ENCODE measurements around the gene PTCH1.
A peak's percentile ranks its signal among the peaks of the same experiment; 100 is the strongest.

PTCH1 gene

DNA sequence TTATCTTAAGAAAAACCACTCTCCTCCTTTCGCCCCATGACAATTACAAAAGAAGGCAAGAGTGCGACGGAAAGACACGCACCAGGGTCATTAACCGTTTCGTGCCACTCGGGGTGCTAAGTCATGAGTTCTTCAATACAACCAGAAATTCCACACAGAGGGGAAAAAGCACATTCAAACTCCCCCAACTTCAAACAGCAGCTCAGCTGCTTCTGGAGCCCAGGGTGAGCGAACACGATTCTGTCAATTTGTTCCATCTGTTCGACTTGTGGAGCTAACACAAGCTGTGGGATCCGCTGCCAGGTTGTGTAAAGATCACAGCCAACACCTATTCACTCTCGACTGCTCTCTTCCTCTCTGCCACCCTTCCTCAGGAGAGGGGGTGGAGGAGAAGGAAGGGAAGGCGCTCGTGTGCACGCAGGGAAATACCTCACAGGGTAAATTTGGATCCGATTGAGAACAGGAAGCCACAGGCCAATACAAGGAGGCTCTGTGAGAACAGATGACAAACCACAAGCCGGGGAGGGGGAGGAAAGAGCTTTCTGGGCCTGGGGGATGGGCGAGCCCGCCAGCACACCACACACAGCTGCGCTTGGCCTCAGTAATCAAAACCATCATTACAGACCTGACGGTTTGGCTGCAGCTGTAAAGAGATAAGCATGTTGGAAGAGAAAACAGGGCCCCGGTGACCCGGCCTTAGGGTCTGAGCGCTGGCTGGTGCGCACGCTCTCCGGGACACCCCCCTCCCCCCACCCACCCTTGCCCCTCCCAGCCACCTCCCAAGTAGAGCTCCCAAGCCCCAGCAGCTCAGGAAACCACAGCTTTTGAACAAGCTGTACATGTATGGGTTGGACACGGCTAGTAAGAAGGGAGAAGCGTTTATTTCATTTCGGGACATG, 54.3 kb downstream of the PTCH1 start:
- DNase-seq: peak; percentile 23 to 74

DNA sequence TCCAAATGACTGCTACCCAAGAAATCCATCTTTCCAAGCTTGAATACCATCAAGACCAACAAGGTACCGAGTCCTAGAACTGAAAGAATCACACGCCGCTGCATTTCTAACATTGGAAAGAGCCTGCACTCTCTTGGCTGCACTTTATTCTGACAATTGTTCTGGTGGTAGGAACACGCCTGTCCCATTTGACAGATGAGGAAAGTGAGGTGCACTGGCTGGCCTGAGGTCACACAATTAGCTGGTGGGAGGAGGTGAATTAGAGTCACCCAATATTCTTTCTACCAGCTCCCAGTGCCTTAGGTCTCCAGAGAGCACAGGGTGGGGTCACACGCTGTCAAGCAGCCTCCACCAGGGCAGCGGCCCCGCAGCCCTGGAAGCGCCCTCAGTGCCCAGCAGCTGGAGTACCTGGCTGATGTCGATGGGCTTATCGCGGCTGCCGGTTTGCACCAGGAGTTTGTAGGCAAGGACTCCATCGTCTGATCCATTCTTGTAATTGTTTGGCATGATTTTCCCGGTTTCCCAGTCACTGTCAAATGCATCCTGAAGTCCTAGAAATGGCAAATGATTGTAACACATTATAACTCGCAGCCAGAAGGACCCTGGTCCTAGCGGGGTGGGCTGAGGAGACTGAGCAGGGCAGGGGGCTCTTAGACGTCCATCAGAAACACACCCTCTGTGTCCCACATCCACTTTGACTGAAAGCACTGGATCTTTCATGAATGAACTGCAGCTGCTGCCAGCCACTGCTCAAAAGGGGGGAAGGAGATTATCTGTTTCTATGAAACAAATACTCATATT, 55.1 kb downstream of the PTCH1 start:
- no peak for DNase-seq

DNA sequence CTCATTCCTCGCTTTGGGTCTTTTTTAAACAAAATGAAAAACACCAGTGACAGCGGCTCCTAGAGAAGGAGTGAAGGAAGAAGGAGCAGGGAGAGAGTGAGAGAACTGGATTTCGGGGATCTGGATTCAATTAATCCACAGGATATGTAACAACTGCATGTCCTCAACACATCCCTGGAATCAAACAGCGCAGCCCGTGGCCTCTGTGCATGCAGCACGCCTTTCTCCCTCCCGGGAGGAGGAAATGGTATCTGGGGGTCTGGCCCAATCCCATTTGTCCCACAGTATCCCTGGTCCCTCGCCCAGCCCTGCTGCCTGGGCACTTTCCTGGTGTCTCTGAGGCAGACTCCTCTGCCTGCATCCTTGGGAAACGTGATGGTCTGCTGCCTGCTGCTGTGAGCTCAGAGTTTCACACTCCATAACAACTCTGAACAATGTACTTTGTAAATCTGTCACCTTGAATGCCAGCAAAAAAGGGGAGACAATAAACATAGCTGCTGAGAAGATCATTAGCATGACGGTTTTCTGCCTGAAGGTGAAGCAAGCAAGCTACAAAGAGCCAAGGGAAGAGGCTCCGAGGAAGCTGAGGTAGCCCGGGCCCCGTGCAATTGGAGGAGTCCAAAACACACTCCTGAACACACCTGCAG, 56.1 kb downstream of the PTCH1 start:
- DNase-seq: no peak

DNA sequence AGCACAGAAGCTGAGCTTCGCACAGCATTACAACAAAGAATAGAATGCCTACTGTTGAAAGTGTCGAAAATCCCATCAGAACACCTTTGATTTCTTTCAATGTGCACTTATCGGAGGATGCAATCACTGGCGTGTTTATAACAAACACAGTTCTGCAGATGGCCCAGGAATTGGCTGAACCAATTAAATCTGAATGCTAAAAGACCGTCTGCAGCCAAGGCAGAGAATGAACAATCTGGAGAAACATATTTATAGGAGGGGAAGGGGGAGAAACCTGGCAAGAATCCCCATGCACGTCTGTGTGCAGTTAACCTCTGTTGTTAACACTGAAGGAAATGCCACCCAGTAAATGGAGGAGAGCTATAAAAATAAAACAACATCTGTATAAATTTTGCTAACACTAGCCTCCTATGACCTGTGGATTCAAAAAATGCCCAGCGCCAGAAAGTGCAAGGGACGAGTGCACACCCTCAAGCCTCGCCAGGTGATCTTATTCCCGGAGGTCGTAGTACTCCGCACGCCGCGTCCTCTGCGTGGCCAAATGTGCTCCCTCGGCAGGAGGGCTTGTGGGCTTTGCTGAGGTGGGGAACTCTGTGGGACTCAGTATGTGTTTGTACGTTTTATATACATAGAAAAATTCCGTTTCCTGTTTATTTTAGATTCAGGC, 56.8 kb downstream of the PTCH1 start:
- DNase-seq: peak; percentile 29 to 58

DNA sequence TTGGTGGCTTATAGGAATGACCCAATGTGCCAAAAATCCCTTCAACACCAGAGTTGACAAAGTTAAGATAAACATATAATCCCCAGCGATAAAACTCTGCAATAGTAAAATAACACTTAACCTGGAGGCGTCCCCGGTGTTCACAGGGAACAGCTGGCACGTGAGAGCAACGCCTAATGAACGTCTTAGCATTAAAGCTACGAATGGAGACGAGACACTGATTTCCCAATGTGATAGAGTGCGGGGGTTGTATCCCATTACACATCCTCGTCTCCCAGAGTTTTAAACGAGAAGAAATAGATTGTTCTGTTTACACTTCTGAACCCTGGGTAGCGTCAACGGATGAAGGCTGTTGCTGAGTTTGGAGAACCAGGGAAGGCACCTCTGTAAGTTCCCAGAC, 57.6 kb downstream of the PTCH1 start:
- DNase-seq: no peak

DNA sequence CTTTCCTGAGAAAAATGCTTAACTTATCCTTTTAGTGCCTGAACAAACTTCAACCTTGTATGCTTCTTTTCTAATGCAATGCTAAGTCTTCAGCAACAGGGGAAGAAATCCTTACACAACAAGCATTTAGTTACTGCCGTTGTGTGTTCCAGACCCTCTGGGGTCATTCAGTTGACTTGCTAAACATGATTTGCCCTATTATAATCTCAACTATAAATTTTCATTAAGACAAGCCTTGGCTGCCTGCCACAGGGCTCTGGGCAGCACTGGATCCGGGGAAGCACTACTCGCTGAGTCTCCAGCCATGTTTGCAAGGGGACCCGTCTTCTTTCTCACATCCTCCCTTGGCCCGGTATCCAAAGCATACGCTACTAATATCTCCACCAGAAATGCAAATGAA, 58.1 kb downstream of the PTCH1 start:
- DNase-seq: peak in 1 of 2 experiments; percentile 2

DNA sequence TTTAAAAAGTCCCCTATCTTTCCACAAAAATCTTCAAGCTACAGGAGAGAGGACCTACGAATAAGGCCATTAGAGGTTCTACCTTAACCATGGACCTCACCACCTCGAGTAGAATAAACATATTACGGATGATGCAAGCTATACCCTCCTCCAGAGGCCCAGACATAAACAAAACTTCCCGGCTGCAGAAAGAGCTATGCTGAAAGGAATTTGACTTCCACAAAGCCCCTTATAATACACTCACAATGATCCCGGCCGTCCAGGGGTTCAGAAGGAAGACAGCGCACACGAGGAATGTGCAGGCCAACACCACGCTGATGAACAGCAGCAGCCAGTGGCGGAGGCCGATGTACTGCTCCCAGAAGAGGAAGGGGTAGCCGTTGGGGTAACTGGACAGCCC, 59.0 kb downstream of the PTCH1 start:
- no peak for DNase-seq

DNA sequence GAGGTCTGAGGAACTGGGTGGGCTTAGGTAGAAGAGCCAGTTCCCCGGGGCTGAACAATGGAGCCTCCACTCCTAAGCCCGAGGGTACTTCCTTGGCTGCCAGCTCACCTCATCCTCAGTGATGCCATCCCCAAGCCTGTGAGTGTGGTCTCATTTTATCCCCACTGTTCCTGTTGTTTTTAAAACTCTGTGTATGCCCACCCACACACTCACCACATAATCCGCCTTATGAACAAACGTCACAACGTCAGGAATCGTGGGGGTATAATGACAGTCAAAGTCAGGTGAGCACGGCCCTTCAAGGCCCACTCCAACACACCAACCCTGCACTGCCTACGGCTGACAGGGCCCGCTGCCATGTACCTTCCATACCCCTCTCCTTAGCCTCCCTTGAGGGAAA, 61.1 kb downstream of the PTCH1 start:
- DNase-seq: no peak

DNA sequence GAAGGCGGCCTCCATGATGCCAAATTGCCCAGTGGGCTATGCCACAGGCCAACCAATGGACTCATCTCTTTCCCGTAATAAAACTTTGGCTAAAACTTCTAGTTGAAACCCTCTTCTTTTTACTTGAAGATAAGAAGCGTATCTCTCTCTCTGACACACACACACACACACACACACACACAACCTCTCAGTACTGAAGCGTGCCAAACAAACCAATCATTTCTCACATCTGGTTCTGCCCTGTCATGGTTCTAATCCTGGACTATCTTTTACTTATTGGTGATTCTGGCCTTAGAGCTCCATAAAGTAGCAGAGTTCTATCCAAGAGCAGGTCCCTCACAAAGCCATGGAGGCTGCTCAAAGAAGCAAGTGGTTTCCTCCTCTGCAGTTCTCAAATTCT, 64.6 kb downstream of the PTCH1 start:
- DNase-seq: no peak

DNA sequence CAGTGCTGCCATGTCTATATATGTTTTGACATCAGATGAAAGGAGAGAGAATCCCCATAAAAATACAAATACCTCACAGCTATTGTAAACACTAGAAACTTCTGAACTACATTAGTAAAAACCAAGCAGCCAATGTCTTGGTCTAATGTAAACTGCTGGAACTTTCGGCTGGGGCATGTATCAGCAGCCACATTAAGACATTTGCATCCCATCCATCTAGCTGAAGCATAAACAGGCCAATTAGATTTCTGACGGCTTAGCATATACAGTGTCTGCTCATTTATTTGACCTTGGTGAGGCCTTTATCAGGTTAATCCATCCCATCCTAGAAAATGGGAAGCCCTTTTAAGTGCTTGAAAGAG, 65.7 kb downstream of the PTCH1 start:
- DNase-seq: no peak

DNA sequence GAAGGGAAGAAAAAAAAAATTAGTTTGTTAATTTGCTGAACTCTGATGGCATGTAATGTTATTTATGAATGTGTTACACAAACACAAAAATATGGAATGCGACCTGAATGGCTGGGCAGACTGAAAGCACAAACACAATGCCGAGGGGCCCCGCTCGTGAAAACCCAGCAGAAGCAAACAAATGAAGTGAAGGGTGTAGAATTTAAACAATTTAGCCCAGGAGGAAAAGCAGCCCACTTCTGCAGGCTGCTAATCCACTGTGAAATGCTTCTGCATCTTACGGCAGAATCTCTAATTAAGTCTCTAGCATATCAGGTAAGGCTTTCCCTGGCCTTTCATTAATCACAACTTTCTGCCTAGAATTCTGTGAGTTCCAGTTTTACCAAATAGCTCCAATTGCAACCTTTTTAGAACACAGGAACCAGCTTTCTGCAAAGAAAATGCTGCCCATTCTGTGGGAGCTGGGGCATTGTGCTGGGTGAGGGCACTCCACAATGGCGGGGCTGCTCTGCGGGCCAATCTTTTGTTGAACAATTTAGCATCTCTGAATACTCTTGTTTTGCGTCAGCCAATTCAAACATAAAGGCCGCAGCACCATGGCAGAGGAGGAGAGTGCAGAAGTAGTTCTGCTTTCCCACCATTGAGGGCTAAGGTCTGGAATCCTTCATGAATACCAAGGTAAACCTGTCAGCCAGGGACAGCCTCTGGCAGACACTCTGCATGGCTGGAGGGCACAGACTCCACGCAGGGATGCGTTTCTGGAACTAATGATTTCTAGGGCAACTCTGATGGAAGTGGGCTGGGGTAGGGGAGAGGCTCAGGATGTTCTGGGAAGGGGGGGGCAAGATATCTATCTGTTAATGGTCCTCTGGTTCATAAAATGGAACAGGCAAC, 66.4 kb downstream of the PTCH1 start:
- DNase-seq: no peak

DNA sequence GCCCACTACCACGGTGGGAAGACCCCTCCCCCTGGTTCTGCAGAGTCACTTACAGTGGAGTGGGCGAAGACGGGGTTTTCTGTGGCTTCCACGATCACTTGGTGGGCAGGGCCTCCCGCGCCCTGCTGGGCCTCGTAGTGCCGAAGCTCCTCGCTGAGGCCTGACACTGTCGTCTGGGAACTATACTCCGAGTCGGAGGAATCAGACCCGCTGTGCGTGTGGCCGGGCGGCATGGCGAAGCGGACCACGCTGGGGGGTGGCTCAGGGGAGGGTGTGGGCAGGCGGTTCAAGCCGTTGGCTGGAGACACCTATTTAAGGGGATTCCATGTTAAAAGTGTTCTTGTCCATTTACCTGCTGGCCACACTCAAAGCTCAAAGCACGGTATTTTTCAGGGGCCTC, 67.8 kb downstream of the PTCH1 start:
- no peak for DNase-seq

DNA sequence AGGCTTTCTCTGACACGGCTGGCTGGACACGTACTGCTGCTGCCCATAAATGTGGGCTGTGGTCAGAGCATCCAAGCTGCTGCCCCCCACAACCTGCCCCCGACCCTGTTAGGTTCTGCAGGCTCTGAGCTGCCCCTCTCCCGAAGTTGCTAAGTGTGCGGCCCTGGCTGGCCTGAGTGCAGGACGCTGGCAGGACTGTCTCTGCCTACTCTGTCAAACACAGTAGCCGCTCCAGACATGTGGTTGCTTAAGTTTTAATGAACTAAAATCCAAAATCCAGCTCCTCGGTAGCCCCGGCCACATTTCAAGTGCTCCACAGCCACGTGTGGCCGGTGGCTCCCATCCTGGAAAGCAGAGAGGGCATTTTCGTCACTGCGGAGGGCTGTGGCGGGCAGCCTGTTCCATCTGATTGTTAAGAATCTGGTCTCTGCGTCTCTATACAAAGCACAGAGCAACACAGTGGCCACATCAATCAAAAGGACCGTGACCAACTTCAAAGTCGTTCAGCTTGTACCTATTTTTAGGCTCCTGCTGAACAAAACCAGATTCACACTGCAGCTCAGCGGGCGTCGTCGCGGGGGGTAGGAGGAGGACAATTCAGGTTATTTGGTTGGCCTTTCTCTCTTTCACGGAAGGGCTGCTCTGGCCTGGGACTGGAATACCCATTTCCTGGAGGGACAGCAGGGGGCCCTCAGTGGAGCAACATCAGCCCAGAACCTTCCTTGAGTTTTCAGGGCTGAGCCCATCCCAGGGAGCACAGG, 68.9 kb downstream of the PTCH1 start:
- no peak for DNase-seq

DNA sequence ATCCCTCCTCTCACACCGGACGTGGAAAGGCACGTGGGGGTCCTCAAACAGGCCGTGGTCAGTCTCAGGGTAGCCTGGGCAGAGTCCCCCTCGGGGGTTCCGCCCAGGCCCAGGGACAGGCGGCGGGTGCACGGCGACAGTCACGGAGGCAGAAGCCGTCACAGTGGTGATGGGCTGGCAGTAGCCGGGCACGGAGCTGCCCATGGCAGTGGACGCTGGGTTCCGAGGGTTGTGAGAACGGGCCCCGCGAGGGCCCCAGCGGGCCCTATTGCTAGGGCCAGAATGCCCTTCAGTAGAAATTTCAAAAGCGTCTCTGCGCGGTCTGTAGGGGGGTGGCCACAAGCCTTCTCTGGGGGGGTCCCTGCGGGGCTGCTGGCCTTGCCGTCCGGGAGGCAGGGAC, 69.8 kb downstream of the PTCH1 start:
- DNase-seq: no peak

DNA sequence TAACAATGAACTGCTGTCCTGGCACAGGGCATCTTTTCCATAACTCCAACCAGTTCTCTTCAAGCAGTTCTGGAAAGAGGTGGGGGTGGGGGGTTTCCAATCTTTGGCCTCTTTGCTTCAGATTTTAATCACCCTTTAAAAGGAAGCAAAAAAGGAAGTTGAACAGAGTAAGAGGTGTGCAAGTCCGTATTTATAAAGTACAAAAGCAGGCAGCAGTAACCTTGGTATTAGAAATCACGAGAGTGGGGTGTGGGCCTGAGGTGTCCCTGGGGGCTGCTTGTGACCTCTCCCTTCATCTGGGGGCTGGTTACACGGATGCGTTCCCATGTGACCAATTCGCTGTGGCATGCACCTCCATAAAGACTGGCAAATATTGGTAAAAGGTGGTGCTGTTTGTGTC, 70.5 kb downstream of the PTCH1 start:
- no peak for DNase-seq

DNA sequence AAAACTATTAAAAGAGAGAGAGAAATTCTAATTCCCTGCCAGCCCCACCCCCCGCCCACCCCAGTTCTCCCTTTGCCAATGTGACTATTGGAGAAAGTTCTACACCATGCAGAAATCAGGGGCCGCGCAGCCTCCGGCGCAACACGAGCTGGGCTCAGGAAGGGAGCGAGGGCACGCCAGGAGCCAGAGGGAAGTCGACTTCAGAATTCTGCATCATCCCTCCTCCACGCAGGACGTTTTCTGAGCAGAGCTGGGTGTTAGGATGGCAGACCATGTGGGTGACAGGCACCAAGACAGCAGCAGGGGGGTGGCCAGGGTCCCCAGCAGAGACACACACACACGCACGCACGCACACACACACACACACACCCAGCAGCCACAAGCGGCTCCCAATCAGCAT, 72.6 kb downstream of the PTCH1 start:
- no peak for DNase-seq

DNA sequence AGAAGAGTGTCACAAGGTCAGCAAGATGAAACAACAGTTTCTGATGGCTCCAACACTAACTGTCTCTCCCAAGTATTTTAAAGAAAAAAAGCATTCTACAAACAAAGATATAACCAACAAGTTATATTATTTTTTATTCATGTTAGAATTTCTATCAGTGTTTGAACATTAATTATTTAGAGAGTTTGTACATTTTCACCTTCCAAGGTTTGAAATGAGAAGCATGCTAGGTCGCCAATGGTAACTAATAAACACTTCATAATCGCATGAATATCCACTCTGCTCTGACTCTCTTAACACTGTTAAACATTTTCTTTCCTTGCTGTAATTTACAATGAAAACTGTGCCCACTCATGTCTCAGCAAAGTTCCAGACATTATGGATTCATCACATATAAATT, 73.5 kb downstream of the PTCH1 start:
- no peak for DNase-seq

DNA sequence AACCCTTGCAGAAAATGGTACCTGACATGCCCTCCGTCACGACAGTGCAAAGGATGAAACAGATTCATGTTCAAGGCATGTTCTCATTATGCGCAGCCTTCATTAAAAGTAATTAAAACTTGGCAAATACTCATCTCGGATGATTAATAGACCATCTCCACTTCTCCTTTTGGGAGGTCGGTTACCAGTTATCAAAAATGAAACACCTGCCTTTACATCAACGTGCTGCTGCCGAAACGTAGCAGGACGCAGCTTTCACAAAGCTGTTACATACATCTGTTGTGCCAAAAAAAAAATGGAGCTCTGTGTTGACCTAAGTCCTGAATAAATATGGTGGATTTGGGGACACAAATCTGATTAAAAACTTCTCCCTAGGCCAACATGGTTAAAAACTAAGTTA, 75.7 kb downstream of the PTCH1 start:
- no peak for DNase-seq

DNA sequence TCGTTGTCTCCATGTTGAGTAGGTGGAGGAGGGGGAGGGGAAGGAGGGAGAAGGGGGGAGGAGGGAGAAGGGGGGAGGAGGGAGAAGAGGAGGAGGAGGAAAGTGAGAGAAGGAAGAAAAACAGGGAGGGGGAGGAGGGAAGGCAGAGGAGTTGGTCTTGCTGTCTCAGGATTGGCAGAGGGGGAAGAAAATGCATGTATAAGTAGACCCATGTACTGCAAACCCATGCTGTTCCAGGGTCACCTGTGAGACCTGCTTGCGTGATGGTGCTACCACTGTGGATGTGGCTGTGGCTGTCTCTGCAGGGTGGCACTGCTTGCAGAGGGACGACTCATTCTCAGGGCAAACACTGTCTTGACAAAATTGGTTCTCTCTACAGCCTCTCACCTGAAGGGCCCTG, 76.3 kb downstream of the PTCH1 start:
- no peak for DNase-seq

DNA sequence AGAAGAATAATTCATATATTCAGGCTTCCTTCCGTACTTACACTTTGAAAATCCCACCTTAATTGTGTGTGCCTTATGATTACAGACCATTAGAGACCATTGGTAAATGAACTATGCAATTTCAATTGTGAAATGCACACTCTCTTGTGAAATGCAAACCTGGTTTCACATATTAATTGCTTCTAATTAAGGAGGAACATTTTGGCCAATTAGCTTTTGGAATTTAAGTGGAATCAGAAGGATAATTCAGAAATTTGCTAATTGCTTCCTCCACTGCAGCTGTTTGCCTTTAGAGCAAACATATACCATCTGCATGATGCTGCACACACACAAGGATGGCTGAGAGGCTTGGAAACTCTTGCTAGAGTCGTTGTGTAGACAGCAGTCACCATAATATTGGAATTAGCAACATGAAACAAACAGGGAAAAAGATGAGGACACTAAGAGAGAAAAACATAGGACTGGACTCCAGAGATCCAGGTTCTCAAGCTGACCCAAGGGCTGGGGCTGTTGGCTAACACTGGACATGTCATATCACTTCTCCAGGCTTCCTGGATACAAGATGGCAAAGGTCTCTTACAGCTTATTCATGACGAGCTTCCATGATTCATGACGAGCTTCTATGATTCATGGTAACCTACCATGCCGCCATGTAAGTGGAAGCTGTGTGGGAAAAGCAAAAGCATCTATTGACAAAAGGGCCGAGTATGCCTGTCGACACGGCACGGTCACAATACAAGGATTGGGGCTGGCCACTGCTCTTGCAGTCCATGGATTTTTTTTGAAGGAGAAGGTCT, 78.0 kb downstream of the PTCH1 start:
- DNase-seq: no peak

DNA sequence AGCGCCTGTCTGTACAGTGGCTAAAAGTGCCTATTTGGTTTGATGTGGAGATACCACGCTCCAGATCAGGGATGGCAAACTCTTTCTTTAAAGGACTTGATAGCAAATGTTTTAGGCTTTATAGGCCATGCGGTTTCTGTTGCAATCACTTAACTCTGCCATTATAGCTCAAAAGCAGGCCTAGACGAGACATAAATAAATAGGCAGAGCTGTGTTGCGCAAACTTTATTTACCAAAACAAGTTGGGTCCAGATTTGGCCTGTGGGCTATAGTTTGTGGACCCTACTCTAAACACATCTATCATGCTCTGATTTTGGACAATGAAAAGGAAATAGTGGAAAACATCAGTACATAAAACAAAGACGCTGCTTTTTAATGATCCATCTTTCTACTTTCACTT, 79.2 kb downstream of the PTCH1 start:
- DNase-seq: no peak

All from NCI-H446 (cell line).